Measurements from ENCODE around the gene NUP133.

NUP133 gene

GRCh38 chr1:229448845-229449244 lies 59.3 kb downstream of the NUP133 start:
- TF ChIP-seq GATA1 (IDR thresholded peaks at IDR 0.05; ENCODE audit: low read depth, low read length) (no peak), POLR2A (IDR thresholded peaks at IDR 0.05; ENCODE audit: low read length) (no peak)
- no peak for DNase-seq

GRCh38 chr1:229448354-229448753 lies 59.8 kb downstream of the NUP133 start:
- DNase-seq, result no peak
- TF ChIP-seq GATA1 (IDR thresholded peaks at IDR 0.05; ENCODE audit: low read depth, low read length) (no peak), POLR2A (IDR thresholded peaks at IDR 0.05; ENCODE audit: low read length) (no peak)

DNA sequence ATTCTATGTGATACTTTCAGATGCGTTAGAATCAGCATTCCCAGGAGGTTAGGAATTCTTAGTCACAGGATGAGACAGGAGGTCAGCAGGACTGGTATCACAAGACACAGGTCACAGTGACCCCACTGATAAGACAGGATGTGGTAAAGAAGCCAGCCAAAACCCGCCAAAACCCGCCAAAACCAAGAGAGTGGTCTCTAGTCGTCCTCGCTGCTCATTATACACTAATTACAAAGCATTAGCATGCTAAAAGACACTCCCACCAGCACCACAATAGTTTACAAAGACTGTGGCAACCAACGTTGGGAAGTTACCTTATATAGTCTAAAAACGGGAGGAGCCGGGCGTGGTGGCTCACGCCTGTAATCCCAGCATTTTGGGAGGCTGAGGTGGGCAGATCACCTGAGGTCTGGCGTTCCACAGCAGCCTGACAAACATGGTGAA lies 60.3 kb downstream of the NUP133 start:
- peak in 1 of 2 experiments; percentile 12 for DNase-seq
- TF ChIP-seq GATA1 (IDR thresholded peaks at IDR 0.05; ENCODE audit: low read depth, low read length) (no peak), POLR2A (IDR thresholded peaks at IDR 0.05; ENCODE audit: low read length) (no peak)

- DNase-seq, result no peak
- no peak for TF ChIP-seq GATA1 (IDR thresholded peaks at IDR 0.05; ENCODE audit: low read depth, low read length)
- no peak for TF ChIP-seq POLR2A (IDR thresholded peaks at IDR 0.05; ENCODE audit: low read length)
Observed at GRCh38 chr1:229445828-229446227, 62.3 kb downstream of the NUP133 start.

GRCh38 chr1:229440851-229441537 lies 67.1 kb downstream of the NUP133 start:
- DNase-seq, result no peak
- no peak for TF ChIP-seq GATA1 (IDR thresholded peaks at IDR 0.05; ENCODE audit: low read depth, low read length)
- TF ChIP-seq POLR2A (IDR thresholded peaks at IDR 0.05; ENCODE audit: low read length), result no peak

- no peak for TF ChIP-seq GATA1 (IDR thresholded peaks at IDR 0.05; ENCODE audit: low read depth, low read length)
- TF ChIP-seq POLR2A (IDR thresholded peaks at IDR 0.05; ENCODE audit: low read length), result no peak
- no peak for DNase-seq
Observed at GRCh38 chr1:229438021-229438420, 70.1 kb downstream of the NUP133 start.

DNA sequence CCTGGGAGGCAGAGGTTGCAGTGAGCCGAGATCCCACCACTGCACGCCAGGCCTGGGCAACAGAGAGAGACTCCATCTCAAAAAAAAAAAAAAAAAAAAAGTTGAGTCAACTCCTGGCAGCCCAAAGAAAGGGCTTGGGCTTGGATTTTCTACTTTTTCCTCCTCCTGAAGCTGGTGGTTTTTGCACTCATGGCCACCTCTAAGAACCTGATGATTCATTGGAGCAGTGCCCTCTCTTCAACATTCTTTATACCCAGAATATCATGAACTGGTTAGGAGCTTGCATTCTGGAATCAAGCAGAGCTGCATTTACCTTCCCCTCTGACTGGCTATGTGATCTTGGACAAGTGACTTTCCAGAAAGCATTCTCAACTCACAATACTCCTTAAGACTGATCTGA lies 70.7 kb downstream of the NUP133 start:
- no peak for TF ChIP-seq GATA1 (IDR thresholded peaks at IDR 0.05; ENCODE audit: low read depth, low read length)
- no peak for TF ChIP-seq POLR2A (IDR thresholded peaks at IDR 0.05; ENCODE audit: low read length)
- DNase-seq, result no peak

GRCh38 chr1:229436201-229436600 lies 71.9 kb downstream of the NUP133 start:
- TF ChIP-seq POLR2A (IDR thresholded peaks at IDR 0.05; ENCODE audit: low read length) (no peak), GATA1 (IDR thresholded peaks at IDR 0.05; ENCODE audit: low read depth, low read length) (no peak)
- DNase-seq, result no peak

GRCh38 chr1:229434641-229435051 lies 73.5 kb downstream of the NUP133 start:
- no peak for DNase-seq
- TF ChIP-seq GATA1 (IDR thresholded peaks at IDR 0.05; ENCODE audit: low read depth, low read length) (no peak), POLR2A (IDR thresholded peaks at IDR 0.05; ENCODE audit: low read length) (no peak)

GRCh38 chr1:229434005-229434640 lies 74.0 kb downstream of the NUP133 start, which contains the start of gene ACTA1:
Gene ACTA1 (minus strand): TSS chr1:229434094. CDS start chr1:229433115, 979 bp downstream.
- DNase-seq, result no peak
- TF ChIP-seq POLR2A (IDR thresholded peaks at IDR 0.05; ENCODE audit: low read length) (no peak), GATA1 (IDR thresholded peaks at IDR 0.05; ENCODE audit: low read depth, low read length) (no peak)

DNA sequence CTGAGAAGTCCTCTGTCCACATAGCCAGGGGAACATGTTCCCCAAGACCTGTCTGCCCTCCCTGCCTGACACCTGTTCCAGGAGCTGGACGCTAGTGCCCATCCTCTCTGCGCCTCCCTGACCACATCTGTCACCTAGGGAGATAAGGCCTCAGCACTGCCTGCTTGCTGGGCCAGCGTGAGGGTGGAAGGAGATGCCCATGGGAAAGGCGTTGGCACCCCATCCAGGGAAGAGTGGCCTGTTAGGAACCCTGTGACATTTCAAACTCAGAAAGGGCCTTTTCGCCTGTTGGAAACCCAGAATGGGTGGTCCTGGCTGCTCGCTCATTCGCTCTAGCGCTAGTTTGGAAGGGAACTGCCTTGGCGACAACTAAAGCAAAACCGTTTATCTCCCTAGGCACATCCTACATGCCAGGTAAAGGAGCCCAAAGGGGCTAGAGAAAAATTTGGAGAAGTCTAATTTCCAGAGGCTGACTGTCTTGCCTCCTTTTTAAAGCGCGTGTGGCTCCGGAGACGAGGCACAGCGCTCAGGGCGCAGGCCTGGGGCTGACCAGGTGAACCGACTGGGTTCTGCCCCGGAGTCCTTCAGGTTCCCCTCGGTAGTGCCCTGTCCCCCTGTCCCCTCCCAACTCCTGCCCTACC lies 74.7 kb downstream of the NUP133 start:
- DNase-seq, result no peak
- TF ChIP-seq POLR2A (IDR thresholded peaks at IDR 0.05; ENCODE audit: low read length) (no peak), GATA1 (IDR thresholded peaks at IDR 0.05; ENCODE audit: low read depth, low read length) (no peak)

- no peak for TF ChIP-seq POLR2A (IDR thresholded peaks at IDR 0.05; ENCODE audit: low read length)
- TF ChIP-seq GATA1 (IDR thresholded peaks at IDR 0.05; ENCODE audit: low read depth, low read length), result no peak
Observed at GRCh38 chr1:229432905-229433304, 75.2 kb downstream of the NUP133 start.

DNA sequence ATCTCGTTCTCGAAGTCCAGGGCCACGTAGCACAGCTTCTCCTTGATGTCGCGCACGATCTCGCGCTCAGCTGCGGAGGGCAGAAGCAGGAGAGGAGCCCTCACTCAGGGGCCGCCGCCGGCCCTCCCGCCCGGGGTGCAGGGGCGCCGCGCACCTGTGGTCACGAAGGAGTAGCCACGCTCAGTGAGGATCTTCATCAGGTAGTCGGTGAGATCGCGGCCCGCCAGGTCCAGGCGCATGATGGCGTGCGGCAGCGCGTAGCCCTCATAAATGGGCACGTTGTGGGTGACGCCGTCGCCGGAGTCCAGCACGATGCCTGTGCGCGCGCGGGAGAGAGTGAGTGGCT lies 76.1 kb downstream of the NUP133 start:
- no peak for TF ChIP-seq POLR2A (IDR thresholded peaks at IDR 0.05; ENCODE audit: low read length)
- no peak for TF ChIP-seq GATA1 (IDR thresholded peaks at IDR 0.05; ENCODE audit: low read depth, low read length)
- DNase-seq, result no peak

More at GRCh38 chr1:229432905-229433304, 75.2 kb downstream of the NUP133 start:
- no peak for DNase-seq

GRCh38 chr1:229431284-229432115 lies 76.6 kb downstream of the NUP133 start:
- no peak for TF ChIP-seq GATA1 (IDR thresholded peaks at IDR 0.05; ENCODE audit: low read depth, low read length)
- TF ChIP-seq POLR2A (IDR thresholded peaks at IDR 0.05; ENCODE audit: low read length), result no peak
- no peak for DNase-seq
